Right lobe of liver (tissue), 4 donors: Measurements from ENCODE around the gene CAMTA1.

Source experiments
- CTCF ChIP-seq, 4 donors: fragments of 200-600 bp in 3 of 4; fragments of 450-650 bp in 1 of 4; IDR thresholded peaks; one replicate each; pipeline versions ENCODE4 v1.5.1 to v1.8.0; 2016 to 2022; ENCODE audit warnings: antibody characterized with exemption in 4 of 4, mild to moderate bottlenecking in 2 of 4
- POLR2A ChIP-seq: fragments of 450-650 bp; IDR thresholded peaks from one replicate; pipeline ENCODE4 v1.6.1; 2017; ENCODE audit warnings: antibody characterized with exemption, mild to moderate bottlenecking
- donor health status: DM: no; HTN: no; CAD: no.
- donor health status: DM: no; HTN: no; CAD: no.
- donor health status: DM: no; HTN: yes; CAD: no.

- TF ChIP-seq CTCF (IDR thresholded peaks at IDR 0.05): no peak
- no peak for TF ChIP-seq POLR2A
These were observed 546.8 kb downstream of the CAMTA1 start for GRCh38 chr1:7331926-7332535.
